Measurements from ENCODE around the gene NFIC. TPM values are rescaled to one million over a fixed set of nuclear protein-coding genes. Genes with fewer than 3 reads are reported as not detected.
A peak's percentile ranks its signal among the peaks of the same experiment; 100 is the strongest.

NFIC gene
- total RNA-seq, 6 donors from 2014 or later, result 96.1 to 175 (median 154) TPM

GRCh38 chr19:3356805-3357204 lies 9.6 kb upstream of the NFIC start:
- ATAC-seq (ENCODE audit: low FRiP score in 2 of 2) (no peak), DNase-seq (no peak)
- Histone ChIP-seq H3K9me3 (no peaks in the 10 kb centered on the region), H3K4me3 (no peak overlapping the region), H3K27me3 (no peaks in the 10 kb centered on the region), H3K4me1 (peaks cover 16 to 28% (median 22%) of the 10 kb centered on the region in 4 donors), H3K27ac (no peak overlapping the region), H3K36me3 (no peaks in the 10 kb centered on the region)
- WGBS, 2 donors, result 89 to 93% methylated on average over 2 of the region's 2 CpGs
- TF ChIP-seq EP300 (IDR thresholded peaks at IDR 0.05), result no peak
- TF ChIP-seq POLR2AphosphoS5 (IDR thresholded peaks at IDR 0.05), result no peak
- TF ChIP-seq CTCF (IDR thresholded peaks at IDR 0.05), result no peak
- TF ChIP-seq POLR2A (IDR thresholded peaks at IDR 0.05), result no peak

GRCh38 chr19:3357271-3357991 lies 9.0 kb upstream of the NFIC start:
- Histone ChIP-seq H3K4me3 (no peak overlapping the region), H3K36me3 (no peaks in the 10 kb centered on the region), H3K9me3 (no peaks in the 10 kb centered on the region), H3K27me3 (no peaks in the 10 kb centered on the region), H3K4me1 (peaks cover 19 to 33% (median 26%) of the 10 kb centered on the region in 4 donors), H3K27ac (peak overlapping the region in 1 of 4 donors; percentile 100)
- no peak for TF ChIP-seq POLR2A (IDR thresholded peaks at IDR 0.05)
- no peak for TF ChIP-seq POLR2AphosphoS5 (IDR thresholded peaks at IDR 0.05)
- TF ChIP-seq CTCF (IDR thresholded peaks at IDR 0.05), result no peak
- TF ChIP-seq EP300 (IDR thresholded peaks at IDR 0.05), result no peak
- ATAC-seq (ENCODE audit: low FRiP score in 2 of 2) (no peak), DNase-seq (no peak)
- WGBS, 2 donors, result 56 to 64% methylated on average over 7 to 14 of the region's 16 CpGs

GRCh38 chr19:3357992-3358688 lies 8.2 kb upstream of the NFIC start:
- ATAC-seq (ENCODE audit: low FRiP score in 2 of 2) (no peak), DNase-seq (peak in 1 of 2 donors; percentile 87)
- H3K4me3 ChIP-seq, result peak overlapping the region in 3 of 4 donors; percentile 89 to 99 (median 99)
- H3K36me3 ChIP-seq, result no peaks in the 10 kb centered on the region
- no peaks in the 10 kb centered on the region for H3K9me3 ChIP-seq
- no peak for TF ChIP-seq POLR2A (IDR thresholded peaks at IDR 0.05)
- no peak for TF ChIP-seq CTCF (IDR thresholded peaks at IDR 0.05)
- TF ChIP-seq EP300 (IDR thresholded peaks at IDR 0.05), result no peak
- no peak for TF ChIP-seq POLR2AphosphoS5 (IDR thresholded peaks at IDR 0.05)
- no peaks in the 10 kb centered on the region for H3K27me3 ChIP-seq
- H3K27ac ChIP-seq, result peak overlapping the region in 3 of 4 donors; percentile 42 to 100 (median 84)
- H3K4me1 ChIP-seq, result peaks cover 20 to 33% (median 27%) of the 10 kb centered on the region in 4 donors
- 8 to 40% methylated on average over 2 to 25 of the region's 38 CpGs for WGBS, 2 donors

GRCh38 chr19:3358689-3359014 lies 7.7 kb upstream of the NFIC start:
- Histone ChIP-seq H3K27ac (peak overlapping the region; percentile 42 to 100 (median 64)), H3K4me1 (peaks cover 20 to 33% (median 27%) of the 10 kb centered on the region in 4 donors), H3K36me3 (no peaks in the 10 kb centered on the region), H3K4me3 (peak overlapping the region; percentile 43 to 99 (median 94)), H3K27me3 (no peaks in the 10 kb centered on the region), H3K9me3 (no peaks in the 10 kb centered on the region)
- ATAC-seq (ENCODE audit: low FRiP score in 2 of 2), result no peak
- TF ChIP-seq POLR2AphosphoS5 (IDR thresholded peaks at IDR 0.05) (no peak), CTCF (IDR thresholded peaks at IDR 0.05) (no peak), POLR2A (IDR thresholded peaks at IDR 0.05) (no peak), EP300 (IDR thresholded peaks at IDR 0.05) (no peak)
- WGBS, 2 donors, result 2% methylated on average over 10 of the region's 27 CpGs; no CpG with 5 or more reads in 1 of the 2 donors
- no peak for DNase-seq

Data from upper lobe of left lung (tissue), 6 donors.